ENCODE results near the gene CNTNAP1. TPM values are rescaled to one million over a fixed set of nuclear protein-coding genes. Genes with fewer than 3 reads are reported as not detected.

CNTNAP1 gene
- total and polyA plus RNA-seq, 9 of the 15 experiments (the other 6 are each of a cell fraction or from before 2014, with no cell fraction given) = 0.10 to 1.8 (median 0.62) TPM

GRCh38 chr17:42673885-42674754, 8.2 kb upstream of the CNTNAP1 start (continued):
- TF ChIP-seq CGGBP1 (CRISPR knock-in tag; IDR thresholded peaks at IDR 0.05) = no peak
- 0 out of 2 replicates have a peak, but pooled peaks have one; percentile 18 for TF ChIP-seq ARID1B (IDR thresholded peaks at IDR 0.05)
- TF ChIP-seq ZBTB7A (IDR thresholded peaks at IDR 0.05; ENCODE audit: borderline replicate concordance, control insufficient read depth, low read depth, low read length) = peak; percentile 96; the same call in 1 of the 2 replicates
- TF ChIP-seq CTCF (IDR thresholded peaks at IDR 0.05 in 2 of 3, conservative IDR thresholded peaks at IDR 0.05 in 1 of 3; ENCODE audit: insufficient read depth in 2 of 3, low read depth in 1 of 3, low read length in 3 of 3) = peak; percentile 52 to 66 (median 59); a peak in 5 of 6 replicates
- TF ChIP-seq E2F5 (CRISPR knock-in tag; IDR thresholded peaks at IDR 0.05) = no peak
- peak; percentile 87 for TF ChIP-seq VEZF1 (CRISPR knock-in tag; IDR thresholded peaks at IDR 0.05)
- TF ChIP-seq TBL1XR1 (IDR thresholded peaks at IDR 0.05; ENCODE audit: low read length in 2 of 2) = 0 out of 4 replicates have a peak, but pooled peaks of 1 of the 2 experiments have one; percentile 18
- TF ChIP-seq MAZ (CRISPR knock-in tag; conservative IDR thresholded peaks at IDR 0.05 in 1 of 2, IDR thresholded peaks at IDR 0.05 in 1 of 2) = 0 out of 4 replicates have a peak, but pooled peaks of 1 of the 2 experiments have one; percentile 28
- TF ChIP-seq ZKSCAN1 (IDR thresholded peaks at IDR 0.05; ENCODE audit: low read depth, low read length) = 0 out of 2 replicates have a peak, but pooled peaks have one; percentile 15
- no peak for TF ChIP-seq MCM3 (IDR thresholded peaks at IDR 0.05)
- TF ChIP-seq NFIC (IDR thresholded peaks at IDR 0.05) = peak; percentile 65
- peak; percentile 75 for TF ChIP-seq CEBPB (tag; IDR thresholded peaks at IDR 0.05)
- no peak for TF ChIP-seq ZNF277 (CRISPR knock-in tag; IDR thresholded peaks at IDR 0.05; ENCODE audit: borderline replicate concordance)
- no peak for TF ChIP-seq ZNF253 (CRISPR knock-in tag; conservative IDR thresholded peaks at IDR 0.05)
- TF ChIP-seq USF2 (CRISPR knock-in tag; IDR thresholded peaks at IDR 0.05) = no peak
- peak; percentile 77 for TF ChIP-seq CTCFL (IDR thresholded peaks at IDR 0.05; ENCODE audit: borderline replicate concordance, insufficient read depth, low read depth, low read length, poor library complexity, severe bottlenecking)

Data from K562 (cell line).